KMS-11 (cell line): Measurements from ENCODE around the gene PAX8.

Experiments
- H2AFZ ChIP-seq: fragments of 200-600 bp; sonication (generic); 2 replicates; pipeline ENCODE4 v1.6.1; 2016; ENCODE audit warnings: antibody characterized with exemption, mixed run types, low read depth
- H3K27ac ChIP-seq: fragments of 200-600 bp; sonication (generic); 2 replicates; pipeline ENCODE4 v1.6.1; 2016; ENCODE audit warnings: mild to moderate bottlenecking, mixed run types
- H3K27me3 ChIP-seq: fragments of 200-600 bp; sonication (generic); 2 replicates; pipeline ENCODE4 v1.6.1; 2017; ENCODE audit warnings: mild to moderate bottlenecking, low read depth, mixed run types, moderate library complexity; ENCODE audit not compliant: insufficient read depth
- H3K36me3 ChIP-seq: fragments of 200-600 bp; sonication (generic); 2 replicates; pipeline ENCODE4 v1.6.1; 2017; ENCODE audit warnings: mild to moderate bottlenecking, mixed run types; ENCODE audit not compliant: insufficient read depth
- H3K4me1 ChIP-seq: fragments of 200-600 bp; sonication (generic); 2 replicates; pipeline ENCODE4 v1.6.1; 2016; ENCODE audit warnings: mild to moderate bottlenecking, low read depth, mixed run types; ENCODE audit not compliant: poor library complexity, severe bottlenecking
- H3K4me2 ChIP-seq: fragments of 200-600 bp; sonication (generic); 2 replicates; pipeline ENCODE4 v1.7.0; 2016; ENCODE audit warnings: mild to moderate bottlenecking, mixed run types
- H3K4me3 ChIP-seq: fragments of 200-600 bp; sonication (generic); IDR thresholded peaks from 2 replicates; pipeline ENCODE4 v1.6.1; 2017; ENCODE audit warnings: low read depth, low read length, mixed read lengths; ENCODE audit not compliant: insufficient read depth
- H3K79me2 ChIP-seq: fragments of 200-600 bp; sonication (generic); 2 replicates; pipeline ENCODE4 v1.6.1; 2016; ENCODE audit warnings: low read depth, mixed run types; ENCODE audit not compliant: insufficient read depth
- H3K9ac ChIP-seq: fragments of 200-600 bp; sonication (generic); 2 replicates; pipeline ENCODE4 v1.6.1; 2016; ENCODE audit warnings: mild to moderate bottlenecking, mixed run types
- H4K20me1 ChIP-seq: fragments of 200-600 bp; sonication (generic); 2 replicates; pipeline ENCODE4 v1.6.1; 2016; ENCODE audit warnings: mild to moderate bottlenecking, mixed run types; ENCODE audit not compliant: insufficient read depth
- TF ChIP-seq, protein P1 (sequence below): fragments of 200-600 bp; sonication (generic); conservative IDR thresholded peaks from 2 replicates; pipeline ENCODE4 v1.6.1; 2017; ENCODE audit warnings: low read depth, mild to moderate bottlenecking, antibody characterized with exemption, low read length, moderate library complexity, mixed read lengths

The PAX8 gene

DNA sequence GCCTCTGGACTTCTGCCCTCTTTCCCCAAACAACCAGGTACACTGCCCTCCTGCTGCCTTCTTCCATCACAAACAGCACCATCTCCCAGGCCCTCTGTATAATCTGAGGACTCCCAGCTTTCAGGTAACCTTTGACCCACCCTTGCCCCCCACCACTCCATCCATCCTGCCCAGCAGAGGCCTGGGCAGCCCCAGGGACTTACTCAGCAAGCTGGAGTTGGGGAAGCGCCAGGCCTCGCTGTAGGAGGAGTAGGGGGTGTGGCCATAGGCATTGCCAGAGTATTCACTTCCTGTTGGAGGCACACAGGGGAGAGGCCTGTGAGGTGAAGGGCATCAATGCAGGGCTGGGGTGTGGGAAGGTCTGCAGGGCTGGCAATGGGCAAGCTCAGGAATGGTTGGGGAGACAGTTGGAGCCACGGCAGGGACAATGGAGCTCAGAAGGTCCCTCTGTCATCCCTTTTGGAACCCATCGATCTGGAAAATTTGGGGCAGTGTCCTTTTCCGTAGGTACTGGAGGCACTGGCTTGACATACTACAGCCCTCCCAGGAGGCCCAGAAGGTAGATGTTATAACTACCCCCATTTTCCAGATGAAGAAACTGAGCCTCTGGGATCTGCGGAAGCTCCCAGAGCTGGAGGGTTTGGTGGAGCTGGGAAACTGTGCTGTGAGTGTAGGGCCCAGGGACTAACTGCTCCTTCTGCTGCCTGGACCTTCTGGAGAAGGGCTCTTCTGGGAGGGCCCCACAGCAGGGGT is 58.7 kb downstream of the PAX8 start:
- H3K4me1 ChIP-seq = no peaks in the 10 kb centered on the region
- no peaks in the 10 kb centered on the region for H3K27me3 ChIP-seq
- no peak overlapping the region for H3K4me3 ChIP-seq
- no peak overlapping the region for H3K27ac ChIP-seq
- no peaks in the 10 kb centered on the region for H3K36me3 ChIP-seq
- no peaks in the 10 kb centered on the region for H4K20me1 ChIP-seq
- no peak overlapping the region for H3K4me2 ChIP-seq
- no peaks in the 10 kb centered on the region for H3K79me2 ChIP-seq
- H2AFZ ChIP-seq = no peak overlapping the region
- no peak overlapping the region for H3K9ac ChIP-seq
- TF ChIP-seq, protein P1, sequence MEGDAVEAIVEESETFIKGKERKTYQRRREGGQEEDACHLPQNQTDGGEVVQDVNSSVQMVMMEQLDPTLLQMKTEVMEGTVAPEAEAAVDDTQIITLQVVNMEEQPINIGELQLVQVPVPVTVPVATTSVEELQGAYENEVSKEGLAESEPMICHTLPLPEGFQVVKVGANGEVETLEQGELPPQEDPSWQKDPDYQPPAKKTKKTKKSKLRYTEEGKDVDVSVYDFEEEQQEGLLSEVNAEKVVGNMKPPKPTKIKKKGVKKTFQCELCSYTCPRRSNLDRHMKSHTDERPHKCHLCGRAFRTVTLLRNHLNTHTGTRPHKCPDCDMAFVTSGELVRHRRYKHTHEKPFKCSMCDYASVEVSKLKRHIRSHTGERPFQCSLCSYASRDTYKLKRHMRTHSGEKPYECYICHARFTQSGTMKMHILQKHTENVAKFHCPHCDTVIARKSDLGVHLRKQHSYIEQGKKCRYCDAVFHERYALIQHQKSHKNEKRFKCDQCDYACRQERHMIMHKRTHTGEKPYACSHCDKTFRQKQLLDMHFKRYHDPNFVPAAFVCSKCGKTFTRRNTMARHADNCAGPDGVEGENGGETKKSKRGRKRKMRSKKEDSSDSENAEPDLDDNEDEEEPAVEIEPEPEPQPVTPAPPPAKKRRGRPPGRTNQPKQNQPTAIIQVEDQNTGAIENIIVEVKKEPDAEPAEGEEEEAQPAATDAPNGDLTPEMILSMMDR = no peak

DNA sequence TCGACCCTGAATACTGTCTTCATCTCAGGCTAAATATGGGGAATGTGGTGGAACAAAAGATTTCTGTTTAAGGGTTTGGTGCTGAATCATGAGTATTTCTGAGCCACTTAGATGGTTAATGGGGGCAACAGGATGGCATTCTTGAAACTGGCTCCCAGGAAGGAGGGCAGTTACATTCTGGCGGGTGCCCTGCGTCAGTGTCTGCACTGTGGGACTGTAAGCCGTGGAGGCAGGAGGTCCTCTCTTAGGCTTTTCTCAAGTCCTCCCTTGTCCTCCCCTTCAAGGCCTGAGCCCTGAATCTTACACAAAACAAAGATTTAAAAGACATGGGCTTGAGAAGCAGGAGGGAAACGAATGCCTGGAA is 59.2 kb downstream of the PAX8 start:
- Histone ChIP-seq H3K27ac (no peak overlapping the region), H3K9ac (no peak overlapping the region), H3K79me2 (no peaks in the 10 kb centered on the region), H3K4me2 (no peak overlapping the region), H3K4me3 (no peak overlapping the region), H3K36me3 (no peaks in the 10 kb centered on the region), H3K4me1 (no peaks in the 10 kb centered on the region), H3K27me3 (no peaks in the 10 kb centered on the region), H2AFZ (no peak overlapping the region), H4K20me1 (no peaks in the 10 kb centered on the region)
- TF ChIP-seq, protein P1 = no peak

DNA sequence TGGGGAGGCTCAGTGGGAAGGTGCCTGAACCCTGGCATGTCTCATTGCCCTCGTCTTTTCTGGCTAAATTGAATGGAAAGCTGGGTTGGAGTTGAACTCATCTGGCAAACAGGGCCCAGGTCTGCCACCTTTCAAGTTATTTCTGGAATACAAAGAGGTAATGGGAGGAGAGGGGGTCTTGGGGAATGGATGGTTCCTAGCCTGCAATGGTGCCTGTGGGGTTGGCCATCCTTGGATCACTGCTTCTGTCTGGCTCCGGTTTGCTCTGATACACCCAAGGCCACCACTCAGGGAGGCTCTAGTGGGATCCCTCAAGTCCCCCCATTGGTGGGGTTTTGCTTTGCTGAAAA is 59.7 kb downstream of the PAX8 start:
- TF ChIP-seq, protein P1 = no peak
- Histone ChIP-seq H2AFZ (no peak overlapping the region), H3K27me3 (no peaks in the 10 kb centered on the region), H3K36me3 (no peaks in the 10 kb centered on the region), H3K4me3 (no peak overlapping the region), H3K4me2 (no peak overlapping the region), H3K4me1 (no peaks in the 10 kb centered on the region), H4K20me1 (no peaks in the 10 kb centered on the region), H3K79me2 (no peaks in the 10 kb centered on the region), H3K9ac (no peak overlapping the region), H3K27ac (no peak overlapping the region)

DNA sequence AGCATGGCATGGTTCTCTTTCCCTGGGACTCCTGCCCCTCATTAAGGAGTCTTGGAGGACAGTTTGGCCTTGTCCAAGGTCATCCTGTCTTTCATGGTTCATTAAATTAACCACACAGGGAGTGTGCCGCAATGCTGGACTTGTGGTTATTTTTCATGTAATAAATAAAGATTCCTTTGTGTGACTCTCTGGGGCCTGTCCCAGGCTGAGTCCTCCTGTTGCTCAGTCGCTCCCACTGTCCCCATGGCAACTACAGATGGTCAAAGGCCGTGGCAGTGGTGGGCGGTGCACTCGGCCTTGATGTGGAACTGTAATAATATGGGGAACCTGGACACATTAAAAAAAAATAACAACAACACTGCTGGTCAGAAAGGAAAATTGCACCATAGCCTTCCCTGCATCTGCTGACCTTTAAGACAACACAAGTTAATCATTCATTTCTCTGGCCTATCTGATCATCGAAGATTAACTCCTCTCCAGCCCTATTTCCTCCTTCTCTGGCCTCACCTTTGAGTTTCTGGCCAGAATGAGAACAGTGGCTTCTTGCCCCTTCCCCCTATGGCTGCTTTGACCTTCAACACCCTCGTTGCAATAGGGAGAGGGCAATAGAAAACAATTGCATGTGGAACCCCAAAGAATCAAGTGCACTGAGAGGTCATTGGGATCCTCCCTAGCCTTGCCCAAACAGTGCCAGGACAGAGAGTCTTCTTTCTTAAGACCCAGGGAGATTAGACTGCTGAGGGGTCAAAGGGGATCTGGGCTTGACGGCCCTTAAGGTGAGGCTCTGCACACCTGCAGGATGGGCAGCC is 60.2 kb downstream of the PAX8 start:
- no peaks in the 10 kb centered on the region for H3K4me1 ChIP-seq
- no peak overlapping the region for H2AFZ ChIP-seq
- H3K4me2 ChIP-seq = no peak overlapping the region
- TF ChIP-seq, protein P1 = no peak
- H4K20me1 ChIP-seq = no peaks in the 10 kb centered on the region
- H3K79me2 ChIP-seq = no peaks in the 10 kb centered on the region
- no peaks in the 10 kb centered on the region for H3K27me3 ChIP-seq
- no peak overlapping the region for H3K4me3 ChIP-seq
- H3K27ac ChIP-seq = no peak overlapping the region
- H3K36me3 ChIP-seq = no peaks in the 10 kb centered on the region
- H3K9ac ChIP-seq = no peak overlapping the region
